Nephron (organoid): ENCODE measurements around the gene DNLZ.

ENCODE experiments used
- H3K27ac Mint-ChIP-seq, 3 experiments: 2 replicates each; pipeline ENCODE4 v1.8.0; 2020; ENCODE audit warnings: mixed read lengths in 3 of 3, mild to moderate bottlenecking in 2 of 3, moderate library complexity in 1 of 3
- H3K27me3 Mint-ChIP-seq: 2 replicates; pipeline ENCODE4 v1.8.0; 2021; ENCODE audit warnings: low read depth, mild to moderate bottlenecking, moderate library complexity, mixed read lengths
- H3K36me3 Mint-ChIP-seq: 2 replicates; pipeline ENCODE4 v1.8.0; 2020; ENCODE audit warnings: low read depth, mixed read lengths
- H3K4me1 Mint-ChIP-seq: 2 replicates; pipeline ENCODE4 v1.8.0; 2020; ENCODE audit warnings: mixed read lengths
- H3K4me3 Mint-ChIP-seq, 3 experiments: 2 replicates each; pipeline ENCODE4 v1.8.0; 2020; ENCODE audit warnings: mild to moderate bottlenecking in 3 of 3, mixed read lengths in 3 of 3, moderate library complexity in 2 of 3
- H3K9me3 Mint-ChIP-seq: 2 replicates; pipeline ENCODE4 v1.8.0; 2020; ENCODE audit warnings: mixed read lengths
- CTCF ChIP-seq, 3 experiments: fragments of 200-600 bp; sonication (generic); IDR thresholded peaks; one replicate each; pipeline ENCODE4 v1.5.0; 2021; ENCODE audit warnings: antibody characterized with exemption in 3 of 3; ENCODE audit not compliant: unreplicated experiment in 3 of 3

DNLZ gene

GRCh38 chr9:136326761-136327303, 36.7 kb downstream of the DNLZ start:
- Mint-ChIP-seq H3K4me3 (peak overlapping the region; percentile 78 to 85 (median 78)), H3K36me3 (no peaks in the 10 kb centered on the region), H3K4me1 (peaks cover 22% of the 10 kb centered on the region), H3K27me3 (peaks cover 6% of the 10 kb centered on the region), H3K27ac (peak overlapping the region; percentile 28 to 94 (median 71)), H3K9me3 (no peaks in the 10 kb centered on the region)
- no peak for TF ChIP-seq CTCF (IDR thresholded peaks at IDR 0.05; ENCODE audit: unreplicated experiment in 3 of 3)

- Mint-ChIP-seq H3K27me3 (peaks cover 6% of the 10 kb centered on the region), H3K36me3 (no peaks in the 10 kb centered on the region), H3K4me1 (peaks cover 22% of the 10 kb centered on the region), H3K9me3 (peaks cover 2% of the 10 kb centered on the region), H3K27ac (peak overlapping the region; percentile 71 to 94 (median 94)), H3K4me3 (peak overlapping the region; percentile 78 to 85 (median 78))
- no peak for TF ChIP-seq CTCF (IDR thresholded peaks at IDR 0.05; ENCODE audit: unreplicated experiment in 3 of 3)
Observed at GRCh38 chr9:136326061-136326760, 37.3 kb downstream of the DNLZ start.

DNA sequence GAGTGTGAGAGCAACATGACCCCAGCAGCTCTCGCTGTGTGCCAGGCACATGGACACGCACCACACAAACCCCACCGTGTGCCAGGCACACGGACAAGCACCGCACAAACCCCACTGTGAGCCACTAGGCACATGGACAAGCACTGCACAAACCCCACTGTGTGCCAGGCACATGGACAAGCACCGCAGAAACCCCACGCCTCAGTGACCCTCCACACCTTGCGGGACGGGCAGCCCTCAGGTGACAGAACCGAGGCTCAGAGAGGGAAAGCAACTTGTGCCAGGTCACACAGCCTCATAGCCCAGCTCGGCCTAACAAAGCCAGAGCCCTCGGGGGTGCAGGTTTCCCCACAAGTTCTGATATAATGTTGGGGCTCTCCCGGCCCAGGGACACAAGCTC, 38.2 kb downstream of the DNLZ start:
- H3K4me1 Mint-ChIP-seq, result peaks cover 22% of the 10 kb centered on the region
- no peak for TF ChIP-seq CTCF (IDR thresholded peaks at IDR 0.05; ENCODE audit: unreplicated experiment in 3 of 3)
- H3K4me3 Mint-ChIP-seq, result peak overlapping the region in 2 of 3 experiments; percentile 27 to 46
- H3K27ac Mint-ChIP-seq, result peak overlapping the region; percentile 71 to 94 (median 94)
- H3K27me3 Mint-ChIP-seq, result peaks cover 6% of the 10 kb centered on the region
- H3K36me3 Mint-ChIP-seq, result no peaks in the 10 kb centered on the region
- H3K9me3 Mint-ChIP-seq, result peaks cover 3% of the 10 kb centered on the region

- peaks cover 3% of the 10 kb centered on the region for H3K9me3 Mint-ChIP-seq
- peaks cover 22% of the 10 kb centered on the region for H3K4me1 Mint-ChIP-seq
- peak overlapping the region in 1 of 3 experiments; percentile 63 for H3K4me3 Mint-ChIP-seq
- H3K36me3 Mint-ChIP-seq, result no peaks in the 10 kb centered on the region
- H3K27me3 Mint-ChIP-seq, result peaks cover 6% of the 10 kb centered on the region
- H3K27ac Mint-ChIP-seq, result peak overlapping the region in 1 of 3 experiments; percentile 94
- TF ChIP-seq CTCF (IDR thresholded peaks at IDR 0.05; ENCODE audit: unreplicated experiment in 3 of 3), result no peak
Observed at GRCh38 chr9:136324501-136325300, 38.8 kb downstream of the DNLZ start.

DNA sequence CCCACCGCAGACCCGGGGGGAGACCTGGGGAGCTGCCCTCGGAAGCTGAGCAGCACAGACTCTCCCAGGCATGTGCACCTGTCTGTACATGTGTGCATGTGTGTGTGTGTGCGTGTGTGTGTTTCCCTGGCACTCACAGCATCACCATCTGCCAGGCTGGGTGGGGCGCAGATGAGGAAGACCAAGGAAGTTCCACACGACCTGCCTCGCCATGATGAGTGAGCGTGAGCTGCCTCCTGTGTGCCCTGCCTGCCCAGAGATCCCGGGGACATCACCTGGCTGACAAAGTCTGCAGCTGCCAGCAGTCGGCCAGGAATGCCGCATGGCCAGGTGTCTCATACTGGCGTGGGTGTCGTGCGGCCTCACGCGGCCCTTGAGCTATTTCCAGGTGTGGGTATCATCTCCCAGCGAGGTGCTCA, 40.2 kb downstream of the DNLZ start:
- no peaks in the 10 kb centered on the region for H3K36me3 Mint-ChIP-seq

More for the DNA sequence above, 40.2 kb downstream of the DNLZ start:
- peaks cover 12% of the 10 kb centered on the region for H3K4me1 Mint-ChIP-seq
- H3K27me3 Mint-ChIP-seq, result peaks cover 6% of the 10 kb centered on the region
- peaks cover 3% of the 10 kb centered on the region for H3K9me3 Mint-ChIP-seq
- H3K4me3 Mint-ChIP-seq, result no peak overlapping the region
- TF ChIP-seq CTCF (IDR thresholded peaks at IDR 0.05; ENCODE audit: unreplicated experiment in 3 of 3), result no peak
- H3K27ac Mint-ChIP-seq, result peak overlapping the region in 2 of 3 experiments; percentile 48 to 70
